H1 (cell line): ENCODE data around the gene IWS1.

Experiments
- ASH2L ChIP-seq: fragments of 200-600, 300-600 bp; sonication (generic); IDR thresholded peaks from one replicate; pipeline ENCODE4 v1.7.1; 2017; ENCODE audit warnings: low read length
- EGR1 ChIP-seq: IDR thresholded peaks from 2 replicates; pipeline ENCODE4 v1.6.1; 2011; ENCODE audit warnings: low read depth, low read length, borderline replicate concordance
- EP300 ChIP-seq, 2 experiments: IDR thresholded peaks; 1 replicate in 1 of 2; 2 replicates in 1 of 2; pipeline ENCODE4 v1.6.1; 2011 to 2012; ENCODE audit warnings: low read depth in 2 of 2, low read length in 2 of 2, mild to moderate bottlenecking in 2 of 2, borderline replicate concordance in 1 of 2, inconsistent platforms in 1 of 2, moderate library complexity in 1 of 2
- EZH2 ChIP-seq: fragments of 200-600 bp; sonication (generic); IDR thresholded peaks from 2 replicates; pipeline ENCODE4 v1.7.1; 2012; ENCODE audit warnings: low read depth, mild to moderate bottlenecking, moderate library complexity, low read length, inconsistent platforms; ENCODE audit not compliant: severe bottlenecking
- GABPA ChIP-seq: IDR thresholded peaks from 2 replicates; pipeline ENCODE4 v1.6.1; 2011; ENCODE audit warnings: mild to moderate bottlenecking, low read length, moderate library complexity, borderline replicate concordance; ENCODE audit not compliant: insufficient read depth
- HDAC2 ChIP-seq, 2 experiments: fragments of 300-600 bp in 1 of 2; sonication (generic) in 1 of 2; IDR thresholded peaks; 2 replicates each; pipeline ENCODE4 v1.6.1; 2011 to 2012; ENCODE audit warnings: low read depth in 2 of 2, low read length in 2 of 2, mild to moderate bottlenecking in 2 of 2, moderate library complexity in 2 of 2, borderline replicate concordance in 1 of 2, inconsistent platforms in 1 of 2
- JUND ChIP-seq: IDR thresholded peaks from 2 replicates; pipeline ENCODE4 v1.6.1; 2011; ENCODE audit warnings: mild to moderate bottlenecking, improper control_type of control experiment, low read length
- POLR2A ChIP-seq, 2 experiments: IDR thresholded peaks; 1 replicate in 1 of 2; 2 replicates in 1 of 2; pipeline ENCODE4 v1.6.1; 2011; ENCODE audit warnings: low read depth in 2 of 2, low read length in 2 of 2, mild to moderate bottlenecking in 2 of 2; ENCODE audit errors: control extremely low read depth in 1 of 2
- SP4 ChIP-seq: IDR thresholded peaks from 2 replicates; pipeline ENCODE4 v1.6.1; 2012; ENCODE audit warnings: low read length, inconsistent platforms
- TF ChIP-seq, protein P1 (sequence below), 3 experiments: IDR thresholded peaks; 1 replicate in 2 of 3; 2 replicates in 1 of 3; pipeline versions ENCODE4 v1.5.1 to v1.6.1; 2011; ENCODE audit warnings: low read length in 3 of 3, mild to moderate bottlenecking in 3 of 3, inconsistent platforms in 2 of 3, low read depth in 1 of 3, moderate library complexity in 1 of 3; ENCODE audit not compliant: insufficient read depth in 1 of 3; ENCODE audit errors: control extremely low read depth in 1 of 3
- TF ChIP-seq, protein P2 (sequence below): IDR thresholded peaks from 2 replicates; pipeline ENCODE4 v1.6.1; 2012; ENCODE audit warnings: inconsistent platforms

DNA sequence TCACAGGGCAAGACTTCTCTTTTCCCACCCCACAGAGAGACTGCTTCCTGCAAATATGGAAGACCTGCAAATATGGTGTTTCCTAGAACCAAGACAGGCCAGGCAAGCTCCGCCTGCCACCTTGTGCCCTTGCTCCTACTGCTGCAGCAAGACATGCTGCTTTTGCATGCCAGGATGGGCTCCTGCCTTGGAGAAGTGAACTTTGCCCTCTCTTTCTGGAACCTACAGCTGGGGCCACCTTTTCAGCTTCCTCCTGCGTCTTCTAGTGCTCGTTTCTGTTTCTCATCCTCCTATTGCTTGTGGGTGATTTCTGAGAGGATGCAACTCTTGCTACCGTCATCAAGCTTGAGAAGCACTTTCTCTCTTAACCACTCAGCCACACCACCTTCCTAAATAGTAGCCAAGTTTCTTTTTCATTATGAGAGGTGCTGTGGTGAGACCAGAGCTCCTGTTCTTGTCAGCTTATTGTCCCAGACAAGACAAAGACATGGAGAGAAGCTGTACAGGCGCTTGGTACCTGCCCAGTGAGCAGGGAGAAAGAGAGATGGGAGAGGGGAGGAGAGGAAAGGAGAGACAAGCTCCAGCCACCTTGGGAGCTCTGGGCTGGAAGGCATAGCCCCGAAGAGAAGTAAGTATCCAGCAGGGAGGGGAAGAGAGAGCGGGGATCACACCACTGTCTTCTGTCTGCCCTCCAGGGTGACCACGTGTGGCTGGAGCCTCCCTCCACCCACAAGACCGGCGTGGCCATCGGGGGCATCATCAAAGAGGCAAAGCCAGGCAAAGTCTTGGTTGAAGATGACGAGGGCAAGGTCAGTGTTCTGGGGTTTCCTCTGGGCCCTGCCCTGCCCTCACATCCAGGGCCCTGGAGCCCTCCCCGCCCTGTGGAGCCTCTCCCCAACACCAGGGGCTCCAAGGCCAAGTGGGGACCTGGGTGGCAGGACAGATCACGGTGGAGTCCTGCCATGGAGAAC is 37.5 kb upstream of the IWS1 start:
- TF ChIP-seq ASH2L (no peak), GABPA (no peak), EZH2 (no peak), EGR1 (no peak), POLR2A (IDR thresholded peaks at IDR 0.05; ENCODE audit: control extremely low read depth in 1 of 2, low read depth in 2 of 2, low read length in 2 of 2) (no peak), SP4 (no peak), EP300 (IDR thresholded peaks at IDR 0.05; ENCODE audit: borderline replicate concordance in 1 of 2, low read depth in 2 of 2, low read length in 2 of 2) (no peak), JUND (no peak), HDAC2 (IDR thresholded peaks at IDR 0.05; ENCODE audit: borderline replicate concordance in 1 of 2, low read depth in 2 of 2, low read length in 2 of 2) (no peak)
- TF ChIP-seq, protein P1, sequence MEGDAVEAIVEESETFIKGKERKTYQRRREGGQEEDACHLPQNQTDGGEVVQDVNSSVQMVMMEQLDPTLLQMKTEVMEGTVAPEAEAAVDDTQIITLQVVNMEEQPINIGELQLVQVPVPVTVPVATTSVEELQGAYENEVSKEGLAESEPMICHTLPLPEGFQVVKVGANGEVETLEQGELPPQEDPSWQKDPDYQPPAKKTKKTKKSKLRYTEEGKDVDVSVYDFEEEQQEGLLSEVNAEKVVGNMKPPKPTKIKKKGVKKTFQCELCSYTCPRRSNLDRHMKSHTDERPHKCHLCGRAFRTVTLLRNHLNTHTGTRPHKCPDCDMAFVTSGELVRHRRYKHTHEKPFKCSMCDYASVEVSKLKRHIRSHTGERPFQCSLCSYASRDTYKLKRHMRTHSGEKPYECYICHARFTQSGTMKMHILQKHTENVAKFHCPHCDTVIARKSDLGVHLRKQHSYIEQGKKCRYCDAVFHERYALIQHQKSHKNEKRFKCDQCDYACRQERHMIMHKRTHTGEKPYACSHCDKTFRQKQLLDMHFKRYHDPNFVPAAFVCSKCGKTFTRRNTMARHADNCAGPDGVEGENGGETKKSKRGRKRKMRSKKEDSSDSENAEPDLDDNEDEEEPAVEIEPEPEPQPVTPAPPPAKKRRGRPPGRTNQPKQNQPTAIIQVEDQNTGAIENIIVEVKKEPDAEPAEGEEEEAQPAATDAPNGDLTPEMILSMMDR (IDR thresholded peaks at IDR 0.05; ENCODE audit: control extremely low read depth in 1 of 3, insufficient read depth in 1 of 3, low read depth in 1 of 3, low read length in 3 of 3), result no peak
- TF ChIP-seq, protein P2, sequence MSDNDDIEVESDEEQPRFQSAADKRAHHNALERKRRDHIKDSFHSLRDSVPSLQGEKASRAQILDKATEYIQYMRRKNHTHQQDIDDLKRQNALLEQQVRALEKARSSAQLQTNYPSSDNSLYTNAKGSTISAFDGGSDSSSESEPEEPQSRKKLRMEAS, result no peak
